ENCODE measurements around the gene ZNF219. TPM values are rescaled to one million over a fixed set of nuclear protein-coding genes. Genes with fewer than 3 reads are reported as not detected.

Gene ZNF219
- total RNA-seq, 1 donor from 2014 or later, result 25.2 TPM

DNA sequence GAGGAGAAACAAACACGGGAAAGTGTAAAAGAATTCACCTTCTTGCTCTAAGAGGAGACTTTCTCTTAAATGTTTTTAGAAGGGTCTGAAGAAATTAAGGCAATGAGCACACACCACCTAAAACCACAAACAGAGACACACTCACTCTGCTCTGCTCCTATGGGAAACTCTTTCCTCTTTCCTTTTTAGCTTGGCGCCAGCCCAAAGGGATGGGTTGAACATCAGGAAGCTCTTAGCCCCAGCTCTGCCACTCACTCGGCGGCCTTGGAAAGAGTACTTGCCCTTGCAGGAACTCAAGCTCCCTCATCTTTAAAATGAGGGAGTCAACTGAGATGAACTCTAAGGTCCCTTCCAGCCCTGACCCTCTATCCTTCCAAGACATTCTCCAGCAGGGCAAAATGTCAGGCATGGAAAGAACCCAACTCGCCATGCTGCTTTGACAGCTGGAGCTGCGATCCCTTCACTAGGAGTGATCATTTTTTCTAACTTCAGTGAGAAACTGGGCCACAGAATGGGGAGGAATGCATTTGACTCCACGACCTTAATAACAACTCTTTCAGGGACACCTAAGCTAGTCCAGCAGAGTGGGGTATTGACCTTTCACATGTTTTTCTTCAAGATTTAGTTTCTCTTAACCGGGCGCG lies 41.8 kb downstream of the ZNF219 start:
- H3K27me3 Mint-ChIP-seq (ENCODE audit: unreplicated experiment), result no peaks in the 10 kb centered on the region
- TF ChIP-seq, protein P1, sequence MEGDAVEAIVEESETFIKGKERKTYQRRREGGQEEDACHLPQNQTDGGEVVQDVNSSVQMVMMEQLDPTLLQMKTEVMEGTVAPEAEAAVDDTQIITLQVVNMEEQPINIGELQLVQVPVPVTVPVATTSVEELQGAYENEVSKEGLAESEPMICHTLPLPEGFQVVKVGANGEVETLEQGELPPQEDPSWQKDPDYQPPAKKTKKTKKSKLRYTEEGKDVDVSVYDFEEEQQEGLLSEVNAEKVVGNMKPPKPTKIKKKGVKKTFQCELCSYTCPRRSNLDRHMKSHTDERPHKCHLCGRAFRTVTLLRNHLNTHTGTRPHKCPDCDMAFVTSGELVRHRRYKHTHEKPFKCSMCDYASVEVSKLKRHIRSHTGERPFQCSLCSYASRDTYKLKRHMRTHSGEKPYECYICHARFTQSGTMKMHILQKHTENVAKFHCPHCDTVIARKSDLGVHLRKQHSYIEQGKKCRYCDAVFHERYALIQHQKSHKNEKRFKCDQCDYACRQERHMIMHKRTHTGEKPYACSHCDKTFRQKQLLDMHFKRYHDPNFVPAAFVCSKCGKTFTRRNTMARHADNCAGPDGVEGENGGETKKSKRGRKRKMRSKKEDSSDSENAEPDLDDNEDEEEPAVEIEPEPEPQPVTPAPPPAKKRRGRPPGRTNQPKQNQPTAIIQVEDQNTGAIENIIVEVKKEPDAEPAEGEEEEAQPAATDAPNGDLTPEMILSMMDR (IDR thresholded peaks at IDR 0.05), result no peak
- H3K4me1 Mint-ChIP-seq (ENCODE audit: unreplicated experiment), result peaks cover 3% of the 10 kb centered on the region
- no peak overlapping the region for H3K4me3 Mint-ChIP-seq (ENCODE audit: unreplicated experiment)
- no peak overlapping the region for H3K27ac Mint-ChIP-seq (ENCODE audit: unreplicated experiment)
- no peaks in the 10 kb centered on the region for H3K36me3 Mint-ChIP-seq (ENCODE audit: unreplicated experiment)
- no peak for DNase-seq (ENCODE audit: extremely low spot score, unreplicated experiment)
- H3K9me3 Mint-ChIP-seq (ENCODE audit: unreplicated experiment), result no peaks in the 10 kb centered on the region

DNA sequence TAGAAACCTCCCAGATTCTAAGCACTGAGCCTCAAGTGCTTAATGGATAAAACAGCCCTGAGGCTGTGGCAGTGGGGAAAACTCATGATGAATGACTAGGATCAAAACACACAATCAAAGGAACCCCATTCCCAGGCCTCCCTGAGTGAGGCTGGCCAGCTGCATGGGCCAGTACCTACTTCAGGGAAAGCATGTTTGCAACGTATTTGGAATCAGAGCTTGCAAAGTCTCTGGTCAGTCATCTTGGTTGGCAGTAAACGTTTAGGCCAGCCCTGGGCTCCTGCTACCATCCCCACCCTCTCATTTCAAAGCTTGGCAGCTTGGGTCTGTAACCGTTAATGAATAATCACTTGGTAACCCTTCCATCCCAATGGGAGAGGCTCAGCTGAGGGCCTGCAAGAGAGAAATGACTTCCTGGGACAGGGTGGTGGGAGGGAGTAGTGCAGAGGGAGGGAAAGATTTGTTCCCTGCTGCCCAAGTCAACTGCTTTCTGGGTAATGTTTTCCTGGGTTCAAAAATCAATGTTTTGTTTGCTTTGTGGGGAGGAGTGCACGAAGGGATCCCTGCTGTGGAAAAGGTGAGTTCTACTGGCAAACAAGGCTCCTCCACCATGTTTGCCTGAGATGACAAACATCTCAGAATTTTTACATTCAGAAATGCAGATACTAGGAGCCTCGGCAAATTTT lies 42.9 kb downstream of the ZNF219 start:
- Mint-ChIP-seq H3K27ac (ENCODE audit: unreplicated experiment) (no peak overlapping the region), H3K9me3 (ENCODE audit: unreplicated experiment) (no peaks in the 10 kb centered on the region), H3K4me1 (ENCODE audit: unreplicated experiment) (peaks cover 3% of the 10 kb centered on the region), H3K27me3 (ENCODE audit: unreplicated experiment) (no peaks in the 10 kb centered on the region), H3K36me3 (ENCODE audit: unreplicated experiment) (no peaks in the 10 kb centered on the region), H3K4me3 (ENCODE audit: unreplicated experiment) (no peak overlapping the region)
- DNase-seq (ENCODE audit: extremely low spot score, unreplicated experiment), result no peak
- TF ChIP-seq, protein P1 (IDR thresholded peaks at IDR 0.05), result no peak

- TF ChIP-seq, protein P1 (IDR thresholded peaks at IDR 0.05), result no peak
- Mint-ChIP-seq H3K4me3 (ENCODE audit: unreplicated experiment) (no peak overlapping the region), H3K4me1 (ENCODE audit: unreplicated experiment) (peaks cover 3% of the 10 kb centered on the region), H3K27ac (ENCODE audit: unreplicated experiment) (no peak overlapping the region), H3K36me3 (ENCODE audit: unreplicated experiment) (no peaks in the 10 kb centered on the region), H3K27me3 (ENCODE audit: unreplicated experiment) (no peaks in the 10 kb centered on the region), H3K9me3 (ENCODE audit: unreplicated experiment) (no peaks in the 10 kb centered on the region)
- no peak for DNase-seq (ENCODE audit: extremely low spot score, unreplicated experiment)
These were observed 43.7 kb downstream of the ZNF219 start for GRCh38 chr14:21054768-21055145.

DNA sequence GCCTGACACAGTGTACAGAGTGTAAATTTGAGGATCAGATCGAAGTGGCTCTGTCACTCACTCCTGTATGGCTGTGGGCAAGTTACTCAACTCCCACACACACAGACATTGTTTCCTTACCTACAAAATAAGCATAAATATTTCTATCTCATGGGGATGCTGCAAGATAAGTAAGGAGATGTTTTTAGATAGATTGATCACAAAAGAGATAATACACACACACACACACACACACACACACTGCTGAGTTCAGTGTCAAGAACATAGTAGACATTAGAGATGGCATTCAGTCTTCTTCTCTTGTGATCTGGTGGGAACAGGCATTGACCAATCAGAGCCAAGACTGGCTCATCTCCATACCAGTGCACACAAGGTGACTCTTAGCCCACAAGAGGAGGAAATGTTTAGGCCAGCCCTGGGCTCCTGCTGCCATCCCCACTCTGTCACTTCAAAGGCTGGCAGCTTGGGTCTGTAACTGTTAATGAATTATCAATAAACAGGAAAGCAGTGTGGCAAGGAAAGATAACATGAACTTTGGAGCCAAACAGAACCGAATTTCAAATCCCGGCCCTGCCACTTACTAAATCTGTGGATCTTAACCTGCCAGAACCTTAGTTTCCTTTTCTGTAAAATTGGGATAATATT lies 44.2 kb downstream of the ZNF219 start:
- H3K27ac Mint-ChIP-seq (ENCODE audit: unreplicated experiment), result no peak overlapping the region
- no peaks in the 10 kb centered on the region for H3K9me3 Mint-ChIP-seq (ENCODE audit: unreplicated experiment)
- no peaks in the 10 kb centered on the region for H3K27me3 Mint-ChIP-seq (ENCODE audit: unreplicated experiment)
- TF ChIP-seq, protein P1 (IDR thresholded peaks at IDR 0.05), result no peak
- H3K4me3 Mint-ChIP-seq (ENCODE audit: unreplicated experiment), result no peak overlapping the region
- peaks cover 8% of the 10 kb centered on the region for H3K4me1 Mint-ChIP-seq (ENCODE audit: unreplicated experiment)
- H3K36me3 Mint-ChIP-seq (ENCODE audit: unreplicated experiment), result no peaks in the 10 kb centered on the region
- DNase-seq (ENCODE audit: extremely low spot score, unreplicated experiment), result no peak
